Retinal pigment epithelial cell (primary cell): ENCODE data around the gene PRRT1B.

ENCODE experiments used
- DNase-seq: peaks from one replicate; pipeline ENCODE4 v3.0.0-alpha.2; 2010; ENCODE audit warnings: low read depth
- H3K4me3 ChIP-seq: 2 replicates; pipeline ENCODE4 v1.5.1; 2011; ENCODE audit warnings: mild to moderate bottlenecking, low read length, control low read depth, moderate library complexity
- CTCF ChIP-seq: conservative IDR thresholded peaks from 2 replicates; pipeline ENCODE4 v1.5.1; 2011; ENCODE audit warnings: low read depth, low read length, control low read depth, inconsistent platforms

Gene PRRT1B

DNA sequence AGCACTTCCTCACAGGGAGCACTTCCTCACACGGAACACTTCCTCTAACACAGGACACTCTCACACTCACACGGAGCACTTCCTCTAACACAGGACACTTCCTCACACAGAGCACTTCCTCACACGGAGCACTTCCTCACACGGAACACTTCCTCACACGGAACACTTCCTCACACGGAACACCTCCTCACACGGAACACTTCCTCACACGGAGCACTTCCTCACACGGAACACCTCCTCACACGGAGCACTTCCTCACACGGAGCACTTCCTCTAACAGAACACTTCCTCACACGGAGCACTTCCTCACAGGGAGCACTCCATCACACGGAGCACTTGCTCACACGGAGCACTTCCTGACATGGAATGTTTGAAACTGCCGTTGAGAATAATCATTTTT, 29.2 kb upstream of the PRRT1B start:
- no peak overlapping the region for H3K4me3 ChIP-seq
- no peak for DNase-seq
- TF ChIP-seq CTCF, result no peak

- DNase-seq, result no peak
- no peak for TF ChIP-seq CTCF
- no peak overlapping the region for H3K4me3 ChIP-seq
Measured at GRCh38 chr9:131516930-131517329, 28.4 kb upstream of the PRRT1B start.

DNA sequence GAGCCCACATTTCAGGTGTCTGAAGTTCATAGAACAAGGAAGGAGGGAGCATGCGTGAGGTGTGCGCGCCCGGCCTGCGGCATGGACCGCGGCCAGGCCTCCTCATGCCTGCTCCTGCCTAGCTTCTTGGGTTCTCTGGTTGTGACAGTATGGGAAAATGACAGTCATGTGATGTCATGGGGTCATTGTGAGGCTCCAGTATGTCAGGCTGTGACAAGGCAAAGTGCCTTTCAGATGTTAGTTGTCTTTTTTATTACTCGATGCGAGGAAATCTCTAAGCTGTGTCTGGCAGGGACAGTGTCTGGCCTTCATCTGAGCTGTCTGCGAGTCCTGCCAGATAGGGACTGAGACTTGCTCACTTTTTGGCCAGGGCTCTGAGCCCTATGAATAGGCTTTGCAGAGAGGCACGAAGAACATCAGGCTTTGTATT, 27.5 kb upstream of the PRRT1B start:
- H3K4me3 ChIP-seq, result no peak overlapping the region
- DNase-seq, result no peak
- TF ChIP-seq CTCF, result no peak

- H3K4me3 ChIP-seq, result no peak overlapping the region
- no peak for DNase-seq
- no peak for TF ChIP-seq CTCF
Measured at GRCh38 chr9:131518553-131518952, 26.8 kb upstream of the PRRT1B start.

DNA sequence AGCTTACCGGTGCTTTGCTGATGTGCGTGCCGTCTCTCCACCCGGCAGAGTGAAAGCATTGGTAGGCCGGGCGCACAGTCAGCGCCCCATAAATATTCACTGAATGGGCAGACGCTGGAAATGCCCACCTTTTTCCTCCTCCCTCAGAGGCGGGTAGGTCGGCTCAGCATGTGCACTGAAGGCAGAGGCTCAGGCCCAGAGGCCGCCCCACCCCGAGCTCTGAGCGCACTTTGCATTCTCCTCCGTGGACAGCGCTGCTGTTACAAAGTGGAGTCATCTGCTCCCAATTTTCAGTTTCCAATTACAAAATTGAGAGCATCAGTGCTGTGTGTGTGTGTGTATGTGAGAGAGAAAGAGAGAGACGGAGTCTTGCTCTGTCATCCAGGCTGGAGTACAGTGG, 24.8 kb upstream of the PRRT1B start:
- no peak for DNase-seq
- H3K4me3 ChIP-seq, result no peak overlapping the region
- no peak for TF ChIP-seq CTCF

GRCh38 chr9:131521203-131521602, 24.1 kb upstream of the PRRT1B start:
- H3K4me3 ChIP-seq, result no peak overlapping the region
- no peak for DNase-seq
- no peak for TF ChIP-seq CTCF

DNA sequence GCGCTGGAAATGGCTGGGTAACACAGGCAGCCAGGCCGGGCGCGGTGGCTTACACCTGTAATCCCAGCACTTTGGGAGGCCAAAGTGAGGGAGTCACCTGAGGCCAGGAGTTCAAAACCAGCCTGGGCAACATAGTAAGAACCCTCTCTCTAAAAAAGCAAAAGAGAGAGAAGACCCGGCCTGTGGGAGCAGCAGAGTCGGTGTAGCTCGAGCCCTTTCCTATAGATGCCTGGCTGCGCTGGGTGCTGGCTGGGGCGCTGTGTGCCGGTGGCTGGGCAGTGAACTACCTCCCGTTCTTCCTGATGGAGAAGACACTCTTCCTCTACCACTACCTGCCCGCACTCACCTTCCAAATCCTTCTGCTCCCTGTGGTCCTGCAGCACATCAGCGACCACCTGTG, 23.5 kb upstream of the PRRT1B start:
- TF ChIP-seq CTCF, result no peak
- DNase-seq, result no peak
- H3K4me3 ChIP-seq, result no peak overlapping the region
